GM06990 (cell line): ENCODE measurements around the gene FOXP4.

Source experiments
- DNase-seq: peaks from one replicate; pipeline ENCODE4 v3.0.0-alpha.2; 2011; ENCODE audit not compliant: insufficient read length; ENCODE audit errors: extremely low read depth
- H3K27me3 ChIP-seq: replicated peaks from 2 replicates; pipeline ENCODE4 v1.6.0; 2011; ENCODE audit warnings: low read length; ENCODE audit not compliant: control insufficient read depth, insufficient read depth
- H3K36me3 ChIP-seq: 2 replicates; pipeline ENCODE4 v1.5.1; 2011; ENCODE audit warnings: low read length; ENCODE audit not compliant: control insufficient read depth, insufficient read depth
- H3K4me3 ChIP-seq: replicated peaks from 2 replicates; pipeline ENCODE4 v1.5.1; 2011; ENCODE audit warnings: low read depth, mild to moderate bottlenecking, control low read depth, low read length
- CTCF ChIP-seq: IDR thresholded peaks from 2 replicates; pipeline ENCODE4 v1.5.1; 2011; ENCODE audit warnings: low read length, control low read depth, mild to moderate bottlenecking, inconsistent platforms; ENCODE audit not compliant: insufficient read depth, poor library complexity, severe bottlenecking

The FOXP4 gene

GRCh38 chr6:41508479-41508878 is 37.7 kb upstream of the FOXP4 start:
- Histone ChIP-seq H3K36me3 (no peaks in the 10 kb centered on the region), H3K4me3 (no peak overlapping the region), H3K27me3 (no peaks in the 10 kb centered on the region)
- no peak for DNase-seq
- TF ChIP-seq CTCF, result no peak

- no peaks in the 10 kb centered on the region for H3K36me3 ChIP-seq
- TF ChIP-seq CTCF, result no peak
- DNase-seq, result no peak
- no peaks in the 10 kb centered on the region for H3K27me3 ChIP-seq
- no peak overlapping the region for H3K4me3 ChIP-seq
Measured at GRCh38 chr6:41509580-41509979, 36.6 kb upstream of the FOXP4 start.

GRCh38 chr6:41511443-41512060 is 34.6 kb upstream of the FOXP4 start:
- H3K27me3 ChIP-seq, result no peaks in the 10 kb centered on the region

GRCh38 chr6:41512146-41512701 is 34.0 kb upstream of the FOXP4 start:
- no peak for TF ChIP-seq CTCF
- no peaks in the 10 kb centered on the region for H3K36me3 ChIP-seq
- no peaks in the 10 kb centered on the region for H3K27me3 ChIP-seq
- no peak for DNase-seq
- H3K4me3 ChIP-seq, result no peak overlapping the region

More at GRCh38 chr6:41511443-41512060, 34.6 kb upstream of the FOXP4 start:
- Histone ChIP-seq H3K4me3 (no peak overlapping the region), H3K36me3 (no peaks in the 10 kb centered on the region)
- TF ChIP-seq CTCF, result no peak
- no peak for DNase-seq

GRCh38 chr6:41515995-41516394 is 30.2 kb upstream of the FOXP4 start:
- TF ChIP-seq CTCF, result no peak
- no peak for DNase-seq
- H3K4me3 ChIP-seq, result no peak overlapping the region
- no peaks in the 10 kb centered on the region for H3K36me3 ChIP-seq
- no peaks in the 10 kb centered on the region for H3K27me3 ChIP-seq
